ENCODE measurements around the gene TIAM1.
A peak's percentile ranks its signal among the peaks of the same experiment; 100 is the strongest.

Gene TIAM1

DNA sequence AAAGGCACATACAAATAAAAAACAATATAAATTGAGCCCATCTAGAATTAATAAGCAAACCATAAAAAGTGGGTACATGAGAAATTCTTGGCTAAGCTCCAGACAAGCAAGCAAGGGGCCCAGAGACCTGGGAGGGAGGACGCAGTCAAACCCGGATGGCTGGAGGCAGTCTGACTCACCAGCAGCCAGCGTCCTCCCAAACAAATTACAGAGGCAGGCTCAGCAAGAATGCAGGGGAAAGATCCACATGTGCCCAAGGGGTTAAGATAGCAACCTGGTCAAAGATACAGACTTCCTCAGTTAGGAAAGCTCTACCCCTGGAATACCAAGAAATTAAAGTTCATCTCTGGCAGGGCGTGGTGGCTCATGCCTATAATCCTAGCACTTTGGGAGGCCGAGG lies 7.4 kb upstream of the TIAM1 start:
- H3K36me3 ChIP-seq (ENCODE audit: control insufficient read depth in 1 of 2, insufficient read depth in 2 of 2, low read length in 2 of 2) = no peaks in the 10 kb centered on the region
- no peak overlapping the region for H3K18ac ChIP-seq (ENCODE audit: low read length)
- H3K27me3 ChIP-seq (ENCODE audit: insufficient read depth, low read length) = no peaks in the 10 kb centered on the region
- H4K91ac ChIP-seq (ENCODE audit: low read depth, low read length) = no peak overlapping the region
- H3K4ac ChIP-seq (ENCODE audit: low read depth, low read length) = no peak overlapping the region
- no peak overlapping the region for H2BK120ac ChIP-seq (ENCODE audit: insufficient read depth, low read length, poor library complexity)
- no peak overlapping the region for H4K12ac ChIP-seq (ENCODE audit: low read depth, low read length)
- WGBS (ENCODE audit: extremely low coverage, insufficient coverage, insufficient read length) = no CpG with 5 or more reads among the region's 5 CpGs
- no peak overlapping the region for H2AFZ ChIP-seq (ENCODE audit: insufficient read depth, low read length, poor library complexity)
- H2BK5ac ChIP-seq (ENCODE audit: low read depth, low read length, poor library complexity) = no peak overlapping the region
- H3K14ac ChIP-seq (ENCODE audit: low read length) = no peak overlapping the region
- peaks cover 2% of the 10 kb centered on the region for H3K79me1 ChIP-seq (ENCODE audit: low read length)
- no peak overlapping the region for H2BK12ac ChIP-seq (ENCODE audit: low read length)
- no peaks in the 10 kb centered on the region for H3K9me3 ChIP-seq (ENCODE audit: insufficient read depth, low read depth, low read length)
- H3K4me3 ChIP-seq (ENCODE audit: low read depth, low read length) = no peak overlapping the region
- peaks cover 11 to 18% of the 10 kb centered on the region in 2 experiments for H3K4me1 ChIP-seq (ENCODE audit: control insufficient read depth in 1 of 2, insufficient read depth in 2 of 2, low read length in 2 of 2)
- no peak overlapping the region for H3K9ac ChIP-seq (ENCODE audit: low read length)
- H3K27ac ChIP-seq (ENCODE audit: low read depth, low read length) = peak overlapping the region; percentile 50
- peaks cover 2% of the 10 kb centered on the region for H3K79me2 ChIP-seq (ENCODE audit: control insufficient read depth, insufficient read depth, low read length, poor library complexity)
- H3K4me2 ChIP-seq (ENCODE audit: low read length) = no peak overlapping the region
- DNase-seq = peak; percentile 85 to 90
- H4K8ac ChIP-seq (ENCODE audit: low read depth, low read length) = no peak overlapping the region
- no peak overlapping the region for H2AK5ac ChIP-seq (ENCODE audit: low read length)
- no peak overlapping the region for H3K23ac ChIP-seq (ENCODE audit: low read length)

DNA sequence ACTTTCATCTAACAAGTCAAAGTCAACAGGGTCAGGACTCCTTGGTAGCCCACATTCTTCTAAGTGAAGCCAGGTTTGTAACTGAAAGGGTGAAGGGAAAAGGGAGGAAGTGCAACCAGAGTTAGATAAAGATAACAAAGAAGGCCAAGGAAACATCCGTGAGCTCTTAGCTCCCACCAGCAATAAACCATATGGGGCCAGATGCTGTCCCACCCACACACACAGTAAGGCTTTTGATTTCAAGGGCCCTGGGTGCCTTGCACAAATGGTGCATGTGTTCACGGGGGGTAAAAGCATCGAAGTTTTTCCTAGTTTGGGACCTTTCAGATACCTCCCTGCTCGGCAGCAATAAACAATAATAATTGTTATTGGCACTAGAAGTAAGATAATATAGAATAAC lies 5.1 kb upstream of the TIAM1 start:
- Histone ChIP-seq H4K8ac (ENCODE audit: low read depth, low read length) (no peak overlapping the region), H3K18ac (ENCODE audit: low read length) (peak overlapping the region; percentile 44), H3K4me1 (ENCODE audit: control insufficient read depth in 1 of 2, insufficient read depth in 2 of 2, low read length in 2 of 2) (peaks cover 7 to 11% of the 10 kb centered on the region in 2 experiments), H3K36me3 (ENCODE audit: control insufficient read depth in 1 of 2, insufficient read depth in 2 of 2, low read length in 2 of 2) (no peaks in the 10 kb centered on the region), H2BK5ac (ENCODE audit: low read depth, low read length, poor library complexity) (no peak overlapping the region), H2AK5ac (ENCODE audit: low read length) (no peak overlapping the region), H2BK12ac (ENCODE audit: low read length) (peak overlapping the region; percentile 30), H3K9ac (ENCODE audit: low read length) (no peak overlapping the region), H3K14ac (ENCODE audit: low read length) (no peak overlapping the region), H3K4ac (ENCODE audit: low read depth, low read length) (no peak overlapping the region), H3K4me3 (ENCODE audit: low read depth, low read length) (no peak overlapping the region), H3K27ac (ENCODE audit: low read depth, low read length) (no peak overlapping the region), H4K12ac (ENCODE audit: low read depth, low read length) (no peak overlapping the region), H2AFZ (ENCODE audit: insufficient read depth, low read length, poor library complexity) (no peak overlapping the region), H4K91ac (ENCODE audit: low read depth, low read length) (no peak overlapping the region), H3K79me1 (ENCODE audit: low read length) (peaks cover 2% of the 10 kb centered on the region), H3K9me3 (ENCODE audit: insufficient read depth, low read depth, low read length) (no peaks in the 10 kb centered on the region), H3K79me2 (ENCODE audit: control insufficient read depth, insufficient read depth, low read length, poor library complexity) (peaks cover 2% of the 10 kb centered on the region), H3K4me2 (ENCODE audit: low read length) (no peak overlapping the region), H3K27me3 (ENCODE audit: insufficient read depth, low read length) (no peaks in the 10 kb centered on the region), H2BK120ac (ENCODE audit: insufficient read depth, low read length, poor library complexity) (no peak overlapping the region), H3K23ac (ENCODE audit: low read length) (no peak overlapping the region)
- no peak for DNase-seq
- WGBS (ENCODE audit: extremely low coverage, insufficient coverage, insufficient read length) = no CpG with 5 or more reads among the region's 4 CpGs

DNA sequence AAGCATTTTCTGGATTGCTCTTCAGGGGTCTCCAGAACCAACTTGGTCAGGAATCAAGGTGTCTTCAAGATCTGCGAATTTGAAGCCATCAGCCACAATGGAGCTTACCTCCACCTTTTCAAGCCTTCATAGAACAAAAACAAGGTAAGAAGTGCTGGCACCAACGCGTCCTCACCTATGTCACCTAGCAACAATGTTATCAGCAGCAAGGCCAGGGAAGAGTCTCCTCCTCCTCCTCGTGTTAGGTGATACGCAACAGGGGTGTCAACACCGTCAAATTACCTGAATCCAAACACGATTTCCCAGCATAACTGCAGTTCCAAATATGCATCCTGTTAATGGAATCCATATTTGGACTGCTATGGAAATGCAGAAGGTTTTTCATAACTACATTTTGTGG lies 4.1 kb upstream of the TIAM1 start:
- H4K12ac ChIP-seq (ENCODE audit: low read depth, low read length) = no peak overlapping the region
- H3K18ac ChIP-seq (ENCODE audit: low read length) = no peak overlapping the region
- H3K36me3 ChIP-seq (ENCODE audit: control insufficient read depth in 1 of 2, insufficient read depth in 2 of 2, low read length in 2 of 2) = no peaks in the 10 kb centered on the region
- H3K4ac ChIP-seq (ENCODE audit: low read depth, low read length) = no peak overlapping the region
- peaks cover 7% of the 10 kb centered on the region for H3K79me1 ChIP-seq (ENCODE audit: low read length)
- H3K23ac ChIP-seq (ENCODE audit: low read length) = peak overlapping the region; percentile 41
- H2BK120ac ChIP-seq (ENCODE audit: insufficient read depth, low read length, poor library complexity) = no peak overlapping the region
- peak; percentile 64 to 80 for DNase-seq
- H3K27ac ChIP-seq (ENCODE audit: low read depth, low read length) = no peak overlapping the region
- H2BK5ac ChIP-seq (ENCODE audit: low read depth, low read length, poor library complexity) = no peak overlapping the region
- no peak overlapping the region for H2AK5ac ChIP-seq (ENCODE audit: low read length)
- H3K4me3 ChIP-seq (ENCODE audit: low read depth, low read length) = no peak overlapping the region
- no peak overlapping the region for H3K14ac ChIP-seq (ENCODE audit: low read length)
- no peaks in the 10 kb centered on the region for H3K9me3 ChIP-seq (ENCODE audit: insufficient read depth, low read depth, low read length)
- WGBS (ENCODE audit: extremely low coverage, insufficient coverage, insufficient read length) = no CpG with 5 or more reads among the region's 7 CpGs
- no peak overlapping the region for H4K91ac ChIP-seq (ENCODE audit: low read depth, low read length)
- H4K8ac ChIP-seq (ENCODE audit: low read depth, low read length) = no peak overlapping the region
- H3K79me2 ChIP-seq (ENCODE audit: control insufficient read depth, insufficient read depth, low read length, poor library complexity) = peaks cover 6% of the 10 kb centered on the region
- H2BK12ac ChIP-seq (ENCODE audit: low read length) = peak overlapping the region; percentile 73
- no peak overlapping the region for H2AFZ ChIP-seq (ENCODE audit: insufficient read depth, low read length, poor library complexity)
- H3K4me1 ChIP-seq (ENCODE audit: control insufficient read depth in 1 of 2, insufficient read depth in 2 of 2, low read length in 2 of 2) = peaks cover 4 to 11% of the 10 kb centered on the region in 2 experiments
- H3K4me2 ChIP-seq (ENCODE audit: low read length) = no peak overlapping the region
- H3K9ac ChIP-seq (ENCODE audit: low read length) = no peak overlapping the region
- no peaks in the 10 kb centered on the region for H3K27me3 ChIP-seq (ENCODE audit: insufficient read depth, low read length)

DNA sequence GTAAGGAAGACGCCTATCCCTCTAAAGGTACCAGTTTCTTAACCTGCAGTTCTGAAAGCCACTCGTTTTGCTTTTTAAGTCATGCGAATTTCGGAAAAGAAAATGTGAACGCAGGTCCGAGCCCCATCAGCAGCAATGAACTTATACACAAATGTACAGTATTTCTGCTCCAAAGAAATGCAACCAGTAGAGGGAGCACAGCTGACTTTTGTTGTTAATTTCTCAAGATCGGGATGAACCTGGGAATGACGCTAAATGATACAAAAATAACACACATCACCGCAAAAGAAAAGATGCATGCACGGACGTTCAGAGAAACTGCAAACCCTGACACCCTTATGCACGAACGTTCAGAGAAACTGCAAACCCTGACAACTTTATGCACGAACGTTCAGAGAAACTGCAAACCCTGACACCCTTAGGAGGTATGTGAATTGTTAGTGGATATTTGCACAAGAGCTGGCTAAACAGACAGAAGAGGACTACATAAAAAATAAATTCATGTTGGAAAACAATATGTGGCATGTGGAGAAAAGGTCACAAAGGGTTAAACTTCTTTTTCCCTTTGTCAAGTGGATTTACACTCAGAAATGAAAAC lies 3.5 kb upstream of the TIAM1 start:
- Histone ChIP-seq H3K23ac (ENCODE audit: low read length) (no peak overlapping the region), H3K4me3 (ENCODE audit: low read depth, low read length) (no peak overlapping the region), H4K12ac (ENCODE audit: low read depth, low read length) (no peak overlapping the region), H3K4me2 (ENCODE audit: low read length) (no peak overlapping the region), H4K8ac (ENCODE audit: low read depth, low read length) (no peak overlapping the region), H4K91ac (ENCODE audit: low read depth, low read length) (no peak overlapping the region), H2AK5ac (ENCODE audit: low read length) (no peak overlapping the region), H3K4me1 (ENCODE audit: control insufficient read depth in 1 of 2, insufficient read depth in 2 of 2, low read length in 2 of 2) (peaks cover 6 to 13% of the 10 kb centered on the region in 2 experiments), H2BK120ac (ENCODE audit: insufficient read depth, low read length, poor library complexity) (no peak overlapping the region), H3K27me3 (ENCODE audit: insufficient read depth, low read length) (no peaks in the 10 kb centered on the region), H2BK12ac (ENCODE audit: low read length) (no peak overlapping the region), H3K14ac (ENCODE audit: low read length) (no peak overlapping the region), H2AFZ (ENCODE audit: insufficient read depth, low read length, poor library complexity) (no peak overlapping the region), H2BK5ac (ENCODE audit: low read depth, low read length, poor library complexity) (no peak overlapping the region), H3K27ac (ENCODE audit: low read depth, low read length) (no peak overlapping the region), H3K79me2 (ENCODE audit: control insufficient read depth, insufficient read depth, low read length, poor library complexity) (peaks cover 6% of the 10 kb centered on the region), H3K9me3 (ENCODE audit: insufficient read depth, low read depth, low read length) (no peaks in the 10 kb centered on the region), H3K18ac (ENCODE audit: low read length) (peak overlapping the region; percentile 38), H3K9ac (ENCODE audit: low read length) (no peak overlapping the region), H3K36me3 (ENCODE audit: control insufficient read depth in 1 of 2, insufficient read depth in 2 of 2, low read length in 2 of 2) (no peaks in the 10 kb centered on the region), H3K4ac (ENCODE audit: low read depth, low read length) (no peak overlapping the region), H3K79me1 (ENCODE audit: low read length) (peaks cover 7% of the 10 kb centered on the region)
- DNase-seq = peak in 1 of 2 donors; percentile 87
- no CpG with 5 or more reads among the region's 15 CpGs for WGBS (ENCODE audit: extremely low coverage, insufficient coverage, insufficient read length)

Measured in trophoblast cell (in vitro differentiated cells and primary cell).